Endothelial cell (in vitro differentiated cells): ENCODE measurements around the gene ARID3C. TPM values are rescaled to one million over a fixed set of nuclear protein-coding genes. Genes with fewer than 3 reads are reported as not detected.
"Not testable (repeated sequence)": the region's sequence is repeated elsewhere in the genome, so short reads cannot be mapped to it uniquely, and the experiment has no call there.

Experiments used
- DNase-seq: peaks from one replicate; pipeline ENCODE4 v3.0.0; 2021; ENCODE audit warnings: low spot score
- H3K27ac Mint-ChIP-seq: one replicate; pipeline ENCODE4 v1.8.0; 2021; ENCODE audit warnings: mixed read lengths, inconsistent platforms; ENCODE audit not compliant: unreplicated experiment
- H3K27me3 Mint-ChIP-seq: one replicate; pipeline ENCODE4 v1.8.0; 2021; ENCODE audit warnings: mild to moderate bottlenecking, moderate library complexity, mixed read lengths, inconsistent platforms; ENCODE audit not compliant: unreplicated experiment
- H3K36me3 Mint-ChIP-seq: one replicate; pipeline ENCODE4 v1.8.0; 2021; ENCODE audit warnings: mild to moderate bottlenecking, low read depth, mixed read lengths, inconsistent platforms; ENCODE audit not compliant: unreplicated experiment
- H3K4me1 Mint-ChIP-seq: one replicate; pipeline ENCODE4 v1.8.0; 2021; ENCODE audit warnings: mild to moderate bottlenecking, mixed read lengths, inconsistent platforms; ENCODE audit not compliant: unreplicated experiment
- H3K4me3 Mint-ChIP-seq: one replicate; pipeline ENCODE4 v1.8.0; 2021; ENCODE audit warnings: mild to moderate bottlenecking, mixed read lengths, inconsistent platforms; ENCODE audit not compliant: unreplicated experiment
- H3K9me3 Mint-ChIP-seq: one replicate; pipeline ENCODE4 v1.8.0; 2021; ENCODE audit warnings: mixed read lengths, inconsistent platforms; ENCODE audit not compliant: unreplicated experiment
- total RNA-seq: library from RNA; stranded (reverse); fragmentation: NEBNext Ultra II Directional; extraction: Animal tissue kit (Norgen Biotek cat#: 25700); gene quantifications from one replicate; pipeline ENCODE4 v1.2.1, GENCODE V29; 2021; ENCODE audit not compliant: unreplicated experiment
- TF ChIP-seq, protein P1 (sequence below): fragments of 200-600 bp; sonication (generic); IDR thresholded peaks from one replicate; pipeline ENCODE4 v1.5.0; 2021; ENCODE audit warnings: antibody characterized with exemption; ENCODE audit not compliant: unreplicated experiment

Gene ARID3C
- total RNA-seq, 1 donor from 2014 or later = not detected

DNA sequence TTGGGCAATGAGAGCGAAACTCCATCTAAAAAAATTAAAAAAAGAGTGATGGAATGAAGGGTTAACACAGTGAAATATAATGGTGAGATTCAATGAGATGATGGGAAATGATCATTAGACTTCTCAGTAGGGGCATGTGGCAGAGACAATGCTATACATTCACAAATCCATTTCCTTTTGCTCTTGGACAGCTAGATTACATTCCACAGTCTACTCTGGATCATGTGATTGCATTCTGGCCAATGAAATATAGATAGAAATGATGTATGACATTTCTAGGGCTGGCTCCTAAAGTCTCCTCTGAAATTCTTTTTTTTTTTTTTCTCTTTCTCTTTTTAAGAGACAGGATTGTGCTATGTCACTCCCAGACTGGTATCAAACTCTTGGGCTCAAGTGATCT is 13.8 kb upstream of the ARID3C start:
- Mint-ChIP-seq H3K4me1 (peaks cover 9% of the 10 kb centered on the region), H3K4me3 (no peak overlapping the region), H3K36me3 (peaks cover under 1% of the 10 kb centered on the region), H3K9me3 (no peaks in the 10 kb centered on the region), H3K27ac (no peak overlapping the region), H3K27me3 (peaks cover 12% of the 10 kb centered on the region)
- TF ChIP-seq, protein P1, sequence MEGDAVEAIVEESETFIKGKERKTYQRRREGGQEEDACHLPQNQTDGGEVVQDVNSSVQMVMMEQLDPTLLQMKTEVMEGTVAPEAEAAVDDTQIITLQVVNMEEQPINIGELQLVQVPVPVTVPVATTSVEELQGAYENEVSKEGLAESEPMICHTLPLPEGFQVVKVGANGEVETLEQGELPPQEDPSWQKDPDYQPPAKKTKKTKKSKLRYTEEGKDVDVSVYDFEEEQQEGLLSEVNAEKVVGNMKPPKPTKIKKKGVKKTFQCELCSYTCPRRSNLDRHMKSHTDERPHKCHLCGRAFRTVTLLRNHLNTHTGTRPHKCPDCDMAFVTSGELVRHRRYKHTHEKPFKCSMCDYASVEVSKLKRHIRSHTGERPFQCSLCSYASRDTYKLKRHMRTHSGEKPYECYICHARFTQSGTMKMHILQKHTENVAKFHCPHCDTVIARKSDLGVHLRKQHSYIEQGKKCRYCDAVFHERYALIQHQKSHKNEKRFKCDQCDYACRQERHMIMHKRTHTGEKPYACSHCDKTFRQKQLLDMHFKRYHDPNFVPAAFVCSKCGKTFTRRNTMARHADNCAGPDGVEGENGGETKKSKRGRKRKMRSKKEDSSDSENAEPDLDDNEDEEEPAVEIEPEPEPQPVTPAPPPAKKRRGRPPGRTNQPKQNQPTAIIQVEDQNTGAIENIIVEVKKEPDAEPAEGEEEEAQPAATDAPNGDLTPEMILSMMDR = no peak
- no peak for DNase-seq

DNA sequence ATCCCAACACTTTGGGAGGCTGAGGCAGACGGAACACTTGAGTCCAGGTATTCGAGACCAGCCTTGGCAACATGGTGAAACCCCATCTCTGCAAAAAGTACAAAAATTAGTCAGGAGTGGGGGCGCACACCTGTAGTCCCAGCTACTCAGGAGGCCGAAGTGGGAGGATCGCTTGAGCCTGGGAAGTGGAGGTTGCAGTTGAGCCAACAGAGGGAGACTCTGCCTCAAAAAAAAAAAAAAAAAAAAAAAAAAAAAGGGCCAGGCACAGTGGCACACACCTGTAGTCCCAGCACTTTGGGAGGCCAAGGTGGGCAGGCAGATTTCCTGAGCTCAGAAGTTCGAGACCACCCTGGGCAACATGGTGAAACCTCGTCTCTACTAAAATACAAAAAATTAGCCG is 10.5 kb upstream of the ARID3C start:
- not testable (repeated sequence) for H3K27me3 Mint-ChIP-seq, DNase-seq, H3K9me3 Mint-ChIP-seq, H3K36me3 Mint-ChIP-seq, H3K27ac Mint-ChIP-seq, H3K4me3 Mint-ChIP-seq
- H3K4me1 Mint-ChIP-seq = peaks cover 11% of the 10 kb centered on the region

DNA sequence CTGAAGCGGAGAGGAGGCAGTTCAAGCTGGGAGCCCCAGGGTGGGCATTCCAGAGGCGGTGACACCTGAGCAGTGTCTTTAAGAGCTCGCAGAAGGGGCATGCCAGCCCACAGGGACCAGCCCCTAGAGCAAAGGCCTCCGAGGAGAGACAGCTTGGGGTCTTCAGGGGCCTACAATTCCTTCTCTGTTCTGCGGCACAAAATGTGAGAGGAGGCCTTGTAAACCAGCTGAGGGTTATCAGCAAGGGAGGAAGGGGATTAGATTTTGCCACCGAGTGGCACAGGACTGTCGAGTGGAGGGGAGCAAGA is 9.2 kb upstream of the ARID3C start:
- TF ChIP-seq, protein P1 = no peak
- peaks cover 6% of the 10 kb centered on the region for H3K36me3 Mint-ChIP-seq
- no peak for DNase-seq
- H3K4me3 Mint-ChIP-seq = peak overlapping the region; percentile 31
- H3K27me3 Mint-ChIP-seq = peaks cover 7% of the 10 kb centered on the region
- no peak overlapping the region for H3K27ac Mint-ChIP-seq
- peaks cover 11% of the 10 kb centered on the region for H3K4me1 Mint-ChIP-seq
- H3K9me3 Mint-ChIP-seq = no peaks in the 10 kb centered on the region

DNA sequence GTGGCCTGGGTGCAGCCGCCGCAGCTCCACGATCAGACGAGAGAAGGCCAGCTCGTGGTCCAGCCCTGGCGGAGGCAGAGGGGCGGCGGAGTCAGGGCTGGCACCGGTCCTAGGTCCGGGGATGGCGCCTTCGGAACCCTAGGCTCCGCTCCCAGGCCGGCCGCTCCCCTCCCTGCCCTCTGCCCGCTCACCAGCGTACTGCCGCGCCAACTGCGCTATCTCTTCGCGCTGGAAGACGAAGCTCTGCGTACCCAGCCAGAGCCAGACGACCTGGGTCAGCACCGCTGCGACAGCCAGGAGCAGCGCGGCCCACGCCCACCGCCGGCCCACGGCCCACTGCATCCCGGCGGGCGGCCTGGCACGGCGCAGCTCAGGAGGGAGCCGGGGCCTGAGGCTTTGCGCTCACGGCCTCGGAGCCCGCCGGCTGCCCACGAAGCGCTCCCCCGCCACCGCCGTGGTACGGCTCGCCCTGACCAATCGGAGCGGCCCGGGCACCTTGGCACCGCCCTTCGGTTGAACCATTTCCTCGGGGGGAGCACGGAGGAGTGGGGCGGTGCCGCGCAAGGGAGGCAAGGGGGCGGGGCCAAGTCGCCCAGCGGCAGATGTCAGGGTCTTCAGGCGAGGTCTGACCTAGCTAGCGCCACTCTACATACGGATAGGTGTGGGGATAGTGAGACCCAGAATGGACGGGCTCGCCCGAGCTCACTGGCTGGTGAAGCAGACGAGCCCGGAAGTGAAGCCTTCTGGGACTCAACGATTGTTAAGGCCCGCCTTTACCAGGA is 8.7 kb upstream of the ARID3C start, which contains the start of gene SIGMAR1:
SIGMAR1 (minus strand) TSS at position 432 of the 782 bp plus-strand sequence; CDS start at position 342, 90 bp downstream.
- H3K27ac Mint-ChIP-seq = no peak within 1 kb of the TSS
- DNase-seq = peak; percentile 89
- peaks cover 9% of the 10 kb centered on the region for H3K27me3 Mint-ChIP-seq
- TF ChIP-seq, protein P1 = no peak
- H3K9me3 Mint-ChIP-seq = no peaks in the 10 kb centered on the region
- H3K4me3 Mint-ChIP-seq = peak within 1 kb of the TSS; percentile 85
- peaks cover 11% of the 10 kb centered on the region for H3K4me1 Mint-ChIP-seq
- peaks cover 6% of the 10 kb centered on the region for H3K36me3 Mint-ChIP-seq

DNA sequence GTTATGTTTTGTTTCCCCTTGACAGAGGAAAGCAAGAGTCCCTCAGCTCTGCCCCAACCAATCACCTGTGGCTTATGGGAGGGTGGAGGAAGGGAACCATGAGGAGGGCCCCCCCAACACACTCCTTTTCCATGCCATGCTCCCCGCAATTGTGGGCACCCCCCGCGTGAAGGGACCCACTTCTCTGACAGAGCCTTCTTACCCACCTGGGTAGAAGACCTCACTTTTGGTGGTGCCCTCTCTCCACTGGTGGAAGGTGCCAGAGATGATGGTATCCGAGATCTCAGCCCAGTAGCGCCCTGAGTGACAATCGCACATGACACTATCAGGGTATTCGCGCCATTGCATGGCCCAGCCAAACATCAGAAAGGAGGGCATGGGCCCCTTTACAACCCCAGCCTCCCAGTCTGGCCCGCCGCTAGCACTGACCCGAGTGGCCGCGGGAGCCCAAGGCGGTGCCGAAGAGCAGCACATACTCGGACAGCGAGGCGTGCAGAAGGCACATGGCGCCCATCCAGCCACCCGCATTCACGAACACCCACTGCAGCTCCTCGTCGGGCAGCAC is 8.0 kb upstream of the ARID3C start:
- Mint-ChIP-seq H3K9me3 (no peaks in the 10 kb centered on the region), H3K27me3 (peaks cover 9% of the 10 kb centered on the region), H3K36me3 (peaks cover 6% of the 10 kb centered on the region), H3K27ac (no peak overlapping the region), H3K4me3 (peak overlapping the region; percentile 85), H3K4me1 (peaks cover 11% of the 10 kb centered on the region)
- TF ChIP-seq, protein P1 = no peak
- no peak for DNase-seq
